Kidney (tissue), 14 donors: ENCODE results near the gene GZMM. TPM values are rescaled to one million over a fixed set of nuclear protein-coding genes. Genes with fewer than 3 reads are reported as not detected.

Experiments
- DNase-seq, 5 donors: peaks; one replicate each; pipeline ENCODE4 v3.0.0-alpha.2; 2013 to 2020
- FAIRE-seq: peaks from 2 replicates; lab custom pipeline; 2012; peaks lifted over from hg19 to GRCh38; lab: Jason Lieb, UNC
- H3K27ac ChIP-seq, 2 donors: one replicate each; pipeline ENCODE4 v1.7.0; 2013; ENCODE audit warnings: low read depth in 2 of 2, low read length in 2 of 2, inconsistent platforms in 1 of 2
- H3K27me3 ChIP-seq: one replicate; pipeline ENCODE4 v1.7.1; 2013; ENCODE audit warnings: low read length, inconsistent platforms; ENCODE audit not compliant: control insufficient read depth, insufficient read depth
- H3K36me3 ChIP-seq, 3 donors: one replicate each; pipeline versions ENCODE4 v1.7.0 to v1.7.1; 2013; ENCODE audit warnings: low read length in 3 of 3, control low read depth in 1 of 3, inconsistent platforms in 1 of 3; ENCODE audit not compliant: insufficient read depth in 3 of 3, control insufficient read depth in 2 of 3
- H3K4me1 ChIP-seq, 3 donors: one replicate each; pipeline versions ENCODE4 v1.7.0 to v1.7.1; 2013; ENCODE audit warnings: low read length in 3 of 3, inconsistent platforms in 1 of 3, low read depth in 1 of 3; ENCODE audit not compliant: control insufficient read depth in 2 of 3, insufficient read depth in 2 of 3
- H3K4me3 ChIP-seq, 3 donors: one replicate each; pipeline versions ENCODE4 v1.7.0 to v1.8.1; 2013; ENCODE audit warnings: low read length in 3 of 3, control low read depth in 1 of 3, inconsistent platforms in 1 of 3
- H3K9ac ChIP-seq, 3 donors: one replicate each; pipeline versions ENCODE4 v1.7.0 to v1.7.1; 2013; ENCODE audit warnings: low read length in 3 of 3, control low read depth in 1 of 3, inconsistent platforms in 1 of 3
- H3K9me3 ChIP-seq, 3 donors: one replicate each; pipeline versions ENCODE4 v1.7.0 to v1.7.1; 2013; ENCODE audit warnings: low read length in 3 of 3, control low read depth in 1 of 3, inconsistent platforms in 1 of 3; ENCODE audit not compliant: control insufficient read depth in 2 of 3, insufficient read depth in 1 of 3
- intact Hi-C: fragments of 100-400 bp; cut with DNase I; formaldehyde crosslinking; loops from one replicate; pipeline ENCODE4 v1.11.1; 2022
- polyA plus RNA-seq: library from polyadenylated mRNA; stranded (reverse); fragments of 350-450 nt; fragmentation: Illumina TruSeq; extraction: RNeasy Lipid Tissue Mini Kit (QIAGEN cat#74804); gene quantifications from one replicate; pipeline ENCODE4 v1.2.3, GENCODE V29; 2014; ENCODE audit warnings: low read depth, low replicate concordance; ENCODE audit not compliant: insufficient read depth
- total RNA-seq: library from RNA; stranded (reverse); fragmentation: NEBNext Ultra II Directional; extraction: Animal tissue kit (Norgen Biotek cat#: 25700); gene quantifications from one replicate; pipeline ENCODE4 v1.2.1, GENCODE V29; 2021
- TF ChIP-seq, protein P1 (sequence below): IDR thresholded peaks from 3 replicates; pipeline ENCODE4 v1.5.1; 2012; ENCODE audit warnings: mild to moderate bottlenecking, moderate library complexity, borderline replicate concordance; ENCODE audit not compliant: insufficient read depth; ENCODE audit errors: extremely low read depth
- donor health status: control.
- donor health status: control.
- donor health status: control.
- donor health status: control.
- donor health status: control.
- donor health status: DM: yes; HTN: yes; CAD: no.
- donor health status: Normal renal cell carcinoma (clear cell type).

The GZMM gene
- total and polyA plus RNA-seq, 2 donors from 2014 or later: 2.8 TPM; not detected in 1

DNA sequence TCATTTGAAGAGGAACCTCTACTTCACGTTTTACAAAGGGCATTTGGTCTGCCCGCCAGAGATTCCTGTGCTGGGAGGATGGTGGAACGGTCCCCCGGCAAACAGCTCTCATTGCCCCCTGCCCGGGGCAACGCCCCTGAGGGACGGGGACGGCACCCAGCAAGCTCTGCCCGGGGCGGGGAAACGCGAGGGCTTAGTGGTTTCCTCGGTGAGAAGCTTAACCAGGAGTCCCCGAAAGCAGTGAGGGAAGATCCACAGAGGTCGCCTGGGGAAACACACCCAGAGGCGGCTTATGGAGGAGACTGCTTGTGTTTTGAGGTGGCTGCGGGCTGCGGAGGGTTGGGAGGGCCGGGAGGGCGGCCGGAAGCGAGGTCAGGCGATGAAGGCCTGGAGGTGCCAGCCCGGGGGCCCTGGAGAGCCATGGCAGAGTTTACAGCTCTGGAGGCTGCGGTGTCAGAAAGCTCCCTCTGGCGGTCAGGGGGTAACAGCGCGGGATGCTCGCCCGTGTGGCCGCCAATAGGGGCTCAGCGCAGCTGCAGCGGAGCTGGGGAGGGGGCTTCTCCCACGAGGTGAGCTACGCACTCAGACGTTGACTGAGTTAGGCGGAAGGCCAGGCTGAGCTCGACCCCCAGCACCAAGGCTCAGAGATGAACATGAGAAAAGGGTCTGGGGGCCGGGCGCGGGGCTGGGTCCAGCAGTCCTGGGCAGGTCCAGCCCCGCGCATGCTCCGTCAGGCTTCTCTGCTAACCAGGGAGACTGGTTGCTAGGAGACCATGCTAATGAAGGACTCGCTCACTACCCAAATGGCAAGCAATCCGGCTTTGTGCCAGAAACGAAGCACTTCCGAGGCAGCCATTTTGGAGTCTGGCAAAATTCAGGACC, 37.2 kb upstream of the GZMM start:
- FAIRE-seq (no peak), DNase-seq (peak; percentile 97 to 100 (median 99))
- Histone ChIP-seq H3K27me3 (no peaks in the 10 kb centered on the region), H3K4me3 (peak overlapping the region; percentile 76 to 84 (median 81)), H3K4me1 (peaks cover 0 to 14% (median 3%) of the 10 kb centered on the region in 3 donors), H3K9ac (peak overlapping the region; percentile 48 to 65 (median 64)), H3K9me3 (no peaks in the 10 kb centered on the region), H3K36me3 (peaks cover 0 to 5% (median 0%) of the 10 kb centered on the region in 3 donors), H3K27ac (peak overlapping the region; percentile 66 to 86)
- intact Hi-C loops: no loop called here
- TF ChIP-seq, protein P1, sequence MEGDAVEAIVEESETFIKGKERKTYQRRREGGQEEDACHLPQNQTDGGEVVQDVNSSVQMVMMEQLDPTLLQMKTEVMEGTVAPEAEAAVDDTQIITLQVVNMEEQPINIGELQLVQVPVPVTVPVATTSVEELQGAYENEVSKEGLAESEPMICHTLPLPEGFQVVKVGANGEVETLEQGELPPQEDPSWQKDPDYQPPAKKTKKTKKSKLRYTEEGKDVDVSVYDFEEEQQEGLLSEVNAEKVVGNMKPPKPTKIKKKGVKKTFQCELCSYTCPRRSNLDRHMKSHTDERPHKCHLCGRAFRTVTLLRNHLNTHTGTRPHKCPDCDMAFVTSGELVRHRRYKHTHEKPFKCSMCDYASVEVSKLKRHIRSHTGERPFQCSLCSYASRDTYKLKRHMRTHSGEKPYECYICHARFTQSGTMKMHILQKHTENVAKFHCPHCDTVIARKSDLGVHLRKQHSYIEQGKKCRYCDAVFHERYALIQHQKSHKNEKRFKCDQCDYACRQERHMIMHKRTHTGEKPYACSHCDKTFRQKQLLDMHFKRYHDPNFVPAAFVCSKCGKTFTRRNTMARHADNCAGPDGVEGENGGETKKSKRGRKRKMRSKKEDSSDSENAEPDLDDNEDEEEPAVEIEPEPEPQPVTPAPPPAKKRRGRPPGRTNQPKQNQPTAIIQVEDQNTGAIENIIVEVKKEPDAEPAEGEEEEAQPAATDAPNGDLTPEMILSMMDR: peak; percentile 88

- H3K36me3 ChIP-seq: peaks cover 0 to 5% (median 0%) of the 10 kb centered on the region in 3 donors
- intact Hi-C loops: no loop called here
- TF ChIP-seq, protein P1: no peak
- DNase-seq (peak; percentile 79 to 100 (median 89)), FAIRE-seq (peak; percentile 99)
- H3K27me3 ChIP-seq: no peaks in the 10 kb centered on the region
- peaks cover 0 to 14% (median 3%) of the 10 kb centered on the region in 3 donors for H3K4me1 ChIP-seq
- H3K4me3 ChIP-seq: peak within 1 kb of the TSS; percentile 76 to 84 (median 81)
- no peaks in the 10 kb centered on the region for H3K9me3 ChIP-seq
- H3K9ac ChIP-seq: peak within 1 kb of the TSS; percentile 60 to 65 (median 64)
- peak within 1 kb of the TSS; percentile 66 to 86 for H3K27ac ChIP-seq
Measured at GRCh38 chr19:507286-508203, 36.3 kb upstream of the GZMM start, which contains the start of gene TPGS1. TSS of gene TPGS1 (plus strand) at chr19:507497. CDS start at chr19:507507, 10 bp downstream.

DNA sequence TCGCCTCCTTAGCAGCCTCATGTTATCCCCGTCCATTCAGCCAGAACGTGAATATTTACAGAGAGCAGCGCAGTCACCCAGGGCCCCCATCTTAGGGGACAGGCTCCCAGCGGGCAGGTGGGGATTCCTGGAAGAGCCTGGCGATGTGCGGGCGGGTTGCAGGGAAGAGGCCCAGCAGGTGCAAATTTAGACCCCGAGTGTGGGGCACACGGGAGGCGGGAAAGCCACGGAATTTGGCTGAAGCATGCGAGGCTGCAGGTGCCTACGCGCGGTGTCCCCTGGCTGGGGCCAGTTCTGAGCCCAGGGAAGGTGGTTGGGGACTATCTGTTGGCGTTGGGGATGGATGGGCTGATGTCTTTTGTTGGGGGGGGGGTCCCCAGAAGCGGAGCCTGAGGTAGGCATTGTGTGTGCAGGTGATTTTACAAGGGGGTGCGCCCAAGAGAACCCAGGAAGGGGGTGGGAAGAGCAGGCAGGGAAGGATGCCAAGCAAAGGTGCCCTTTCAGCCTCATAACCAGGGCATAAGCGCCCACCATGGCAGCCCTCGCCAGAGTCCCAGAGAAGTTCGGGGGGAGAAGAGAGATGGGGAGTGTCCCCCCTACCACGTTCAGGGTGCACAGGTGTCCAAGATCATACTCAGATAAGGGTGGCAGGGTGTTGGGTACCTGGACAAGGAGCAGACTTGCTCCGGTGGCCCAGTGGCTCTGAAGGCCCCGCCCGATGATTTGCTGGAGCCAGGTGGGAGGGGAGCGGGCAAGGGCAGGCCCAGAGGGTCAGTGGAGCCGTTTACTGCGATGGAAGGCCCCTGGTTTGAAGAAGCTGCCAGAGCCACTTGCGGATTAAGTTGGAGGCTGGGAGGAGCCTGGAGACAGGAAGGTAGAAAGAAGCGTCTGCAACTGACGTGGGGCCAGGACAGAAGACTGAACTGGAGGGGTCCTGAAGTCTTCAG, 35.4 kb upstream of the GZMM start:
- Histone ChIP-seq H3K4me3 (peak overlapping the region; percentile 76 to 84 (median 81)), H3K9me3 (no peaks in the 10 kb centered on the region), H3K27me3 (no peaks in the 10 kb centered on the region), H3K27ac (no peak overlapping the region), H3K4me1 (peaks cover 0 to 14% (median 3%) of the 10 kb centered on the region in 3 donors), H3K9ac (peak overlapping the region in 2 of 3 donors; percentile 40 to 53), H3K36me3 (peaks cover 0 to 5% (median 0%) of the 10 kb centered on the region in 3 donors)
- FAIRE-seq: no peak
- peak in 1 of 5 donors; percentile 73 for DNase-seq
- intact Hi-C loops: no loop called here
- TF ChIP-seq, protein P1: no peak
